NCI-H2196 treated with DMSO at 0.1 percent for 48 hours (cell line): ENCODE measurements around the gene STXBP5.

Experiments used
- DNase-seq: peaks from one replicate; lab custom pipeline; 2025; ENCODE audit not compliant: unreplicated experiment; lab: John Stamatoyannopoulos, UW

The STXBP5 gene

DNA sequence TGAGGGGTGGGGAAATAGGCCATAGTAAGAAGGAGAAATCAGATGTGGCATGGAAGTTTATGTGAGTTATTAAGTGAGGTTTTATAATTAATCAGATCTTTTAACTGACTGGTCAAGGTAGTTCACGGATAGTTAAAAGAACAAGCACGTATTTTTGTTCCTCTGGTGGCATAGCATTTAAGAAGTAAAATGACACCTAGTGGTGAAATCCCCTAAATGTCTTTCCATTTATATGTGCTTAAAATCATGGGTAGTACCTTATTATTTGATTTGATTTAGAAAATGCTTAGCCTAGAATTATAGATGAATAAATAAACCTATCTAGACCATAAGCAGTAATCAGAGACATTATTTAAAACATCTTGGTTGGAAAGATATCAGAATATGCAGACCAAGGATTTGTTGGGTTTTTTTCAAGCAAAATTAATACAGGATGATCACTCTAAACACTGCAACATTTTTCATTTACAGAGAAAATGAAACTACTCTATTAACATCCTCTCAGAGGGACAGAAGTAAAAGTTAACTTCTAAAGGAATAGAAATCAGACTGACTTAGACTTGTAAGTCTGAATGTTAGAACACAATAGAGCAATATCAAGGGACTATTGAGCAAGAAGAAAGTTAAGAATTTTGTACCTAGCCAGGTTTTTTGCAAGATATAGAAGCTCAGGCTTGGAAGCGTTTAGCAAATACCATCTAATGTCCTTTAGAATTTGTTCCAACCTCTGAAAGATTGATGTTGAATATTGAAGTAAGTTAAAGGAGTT, 81.1 kb downstream of the STXBP5 start:
- DNase-seq: no peak

DNA sequence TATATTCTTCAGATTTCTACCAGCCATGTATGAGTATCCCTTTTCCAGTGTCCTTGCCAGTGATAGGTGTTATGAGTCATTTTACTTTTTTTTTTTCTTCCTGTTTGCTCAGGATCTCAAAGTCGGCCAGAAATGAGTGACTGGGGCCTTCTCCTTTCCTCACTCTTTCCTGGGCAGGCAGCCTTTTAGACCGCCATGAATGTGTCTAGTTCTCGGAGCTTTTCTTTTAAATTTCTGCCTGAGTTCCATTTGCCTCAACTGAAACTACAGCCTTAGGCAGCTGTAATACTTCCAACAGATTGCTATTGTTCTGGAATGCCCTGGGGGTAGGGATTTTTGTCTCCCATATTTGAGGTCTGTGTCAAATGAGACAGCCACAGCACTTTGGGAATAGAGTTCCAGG, 83.7 kb downstream of the STXBP5 start:
- DNase-seq: no peak

DNA sequence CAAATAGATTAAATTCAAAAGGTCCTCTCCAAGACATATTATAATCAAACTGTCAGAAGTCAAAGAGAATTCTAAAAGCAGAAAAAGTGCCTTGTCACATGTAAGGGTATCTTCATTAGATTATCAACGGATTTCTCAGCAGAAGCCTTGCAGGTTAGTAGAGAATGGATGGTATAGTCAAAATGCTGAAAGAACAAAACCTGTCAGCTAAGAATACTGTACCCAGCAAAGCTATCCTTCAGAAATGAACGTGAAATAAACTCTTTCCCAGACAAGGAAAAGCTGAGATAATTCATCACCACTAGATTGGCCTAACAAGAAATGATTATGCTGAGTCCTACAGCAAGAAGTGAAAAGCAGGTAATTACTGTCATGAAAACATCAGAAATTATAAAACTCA, 92.9 kb downstream of the STXBP5 start:
- no peak for DNase-seq

DNA sequence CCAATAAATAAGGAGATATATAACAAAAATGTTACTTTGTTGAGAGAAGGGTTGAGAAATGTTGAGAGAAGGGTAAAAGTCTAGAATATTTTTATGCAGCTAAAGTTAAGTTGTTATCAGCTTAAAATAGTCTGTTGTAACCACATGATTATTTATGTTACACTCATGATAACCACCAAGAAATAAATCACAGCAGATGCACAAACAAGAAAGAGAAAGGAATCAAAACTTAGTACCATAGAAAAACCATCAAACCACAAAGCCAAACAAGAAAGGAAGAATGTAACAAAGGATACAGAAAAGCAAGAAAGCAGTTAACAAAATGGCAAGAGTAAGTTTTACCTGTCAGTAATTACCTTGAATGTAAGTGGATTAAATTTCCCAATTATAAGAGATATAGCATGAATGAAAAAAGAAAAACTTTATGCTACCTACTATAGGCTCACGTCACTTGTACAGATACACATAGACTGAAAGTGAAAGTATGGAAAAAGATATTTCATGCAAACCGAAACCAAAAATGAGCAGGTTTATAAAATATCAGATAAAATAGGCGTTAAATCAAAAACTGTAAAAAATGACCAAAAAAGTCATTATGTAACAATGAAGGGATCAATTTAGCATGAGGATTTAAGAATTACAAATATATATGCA, 93.6 kb downstream of the STXBP5 start:
- no peak for DNase-seq

DNA sequence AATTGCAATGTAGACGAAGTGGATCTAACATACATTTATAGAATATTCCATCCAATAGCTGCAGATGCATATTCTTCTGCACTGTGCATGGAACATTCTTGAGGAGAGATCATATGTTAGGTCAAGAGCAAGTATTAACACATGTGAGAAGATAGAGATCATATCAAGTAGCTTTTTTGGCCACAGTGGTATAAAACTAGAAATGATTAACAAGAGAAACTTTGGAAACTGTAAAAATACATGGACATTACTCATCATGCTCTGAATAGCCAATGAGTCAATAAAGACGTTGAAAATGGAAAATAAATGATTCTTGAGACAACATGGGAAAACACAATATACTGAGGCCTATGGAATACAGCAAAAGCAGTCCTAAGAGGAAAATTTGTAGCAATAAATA, 94.2 kb downstream of the STXBP5 start:
- no peak for DNase-seq

DNA sequence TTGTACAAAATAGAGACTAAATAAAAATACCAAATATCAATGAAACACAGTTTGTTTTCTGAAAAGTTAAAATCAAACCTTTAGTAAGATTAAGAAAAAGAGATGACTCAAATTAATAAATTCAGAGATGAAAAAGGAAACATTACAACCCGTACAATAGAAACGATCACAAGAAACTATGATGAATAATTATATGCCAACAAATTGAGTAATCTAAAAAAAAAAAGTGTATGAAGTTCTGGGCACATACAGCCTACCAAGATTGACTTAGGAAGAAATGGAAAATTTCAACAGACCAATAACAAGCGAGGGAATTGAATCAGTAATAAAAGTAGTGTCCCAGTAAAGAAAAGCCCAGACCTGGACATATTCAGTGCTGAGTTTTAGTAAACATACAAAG, 94.8 kb downstream of the STXBP5 start:
- DNase-seq: no peak

DNA sequence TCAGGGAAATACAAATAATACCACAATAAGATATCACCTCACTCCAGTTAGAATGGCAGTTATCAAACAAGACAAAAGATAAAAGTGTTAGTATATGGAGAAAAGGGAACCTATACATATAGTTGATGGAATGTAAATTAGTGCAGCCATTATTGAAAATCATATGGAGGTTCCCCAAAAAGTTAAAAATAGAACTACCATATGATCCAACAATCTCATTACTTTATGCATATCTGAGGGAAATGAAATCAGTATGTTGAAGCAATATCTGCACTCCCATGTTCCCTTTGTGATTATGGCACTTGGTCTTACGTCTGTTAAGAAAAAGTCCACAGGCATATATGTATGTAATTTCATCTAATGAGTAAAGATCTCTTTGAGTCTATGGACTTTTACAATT, 96.9 kb downstream of the STXBP5 start:
- no peak for DNase-seq

DNA sequence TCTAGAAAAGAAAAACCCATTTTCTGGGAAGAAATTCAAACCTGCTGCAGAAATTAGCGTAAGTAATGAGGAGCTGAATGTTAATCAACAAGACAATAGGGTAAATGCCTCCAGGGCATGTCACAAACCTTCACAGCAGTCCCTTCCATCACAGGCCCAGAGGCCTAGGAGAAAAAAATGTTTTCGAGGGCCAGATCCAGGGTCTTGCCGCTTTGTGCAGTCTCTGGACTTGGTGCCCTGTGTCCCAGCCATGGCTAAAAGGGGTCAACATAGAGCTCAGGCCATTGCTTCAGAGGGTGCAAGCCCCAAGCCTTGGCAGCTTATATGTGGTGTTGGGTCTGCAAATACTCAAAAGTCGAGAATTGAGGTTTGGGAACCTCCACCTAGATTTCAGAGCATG, 99.8 kb downstream of the STXBP5 start:
- DNase-seq: no peak

DNA sequence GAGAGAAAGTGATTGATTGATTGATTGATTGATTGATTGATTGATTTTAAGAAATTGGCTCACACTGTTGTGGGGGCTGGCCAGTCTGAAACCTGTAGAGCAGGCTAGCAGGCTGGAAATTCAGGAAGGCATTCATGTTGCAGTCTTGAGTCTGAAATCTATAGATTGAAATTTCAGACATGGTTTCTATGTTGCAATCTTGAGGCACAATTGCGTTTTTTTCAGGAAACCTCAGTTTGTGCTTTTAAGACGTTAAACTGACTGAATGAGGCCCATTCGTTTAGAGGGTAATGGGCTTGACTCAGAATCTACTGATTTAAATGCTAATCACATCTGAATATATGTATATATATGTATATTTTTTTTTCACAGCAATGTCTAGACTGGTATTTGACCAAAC, 106.3 kb downstream of the STXBP5 start:
- DNase-seq: no peak

DNA sequence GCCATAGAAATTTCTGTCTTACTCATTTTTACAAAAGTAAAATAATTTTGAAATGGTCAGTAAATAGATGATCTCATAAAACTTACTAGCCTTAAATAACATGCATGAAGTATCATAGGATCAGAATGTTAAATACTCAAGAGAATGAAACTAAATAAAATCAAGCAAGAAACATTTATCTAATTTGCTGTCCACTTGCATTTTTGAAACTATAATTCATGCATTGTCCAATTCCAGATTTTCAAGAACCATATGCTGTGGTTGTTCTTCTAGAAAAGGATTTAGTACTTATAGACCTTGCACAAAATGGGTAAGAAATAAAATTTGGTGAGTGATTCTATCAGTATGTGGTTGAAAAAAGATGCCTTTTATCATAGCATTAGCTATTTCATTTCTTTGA, 107.0 kb downstream of the STXBP5 start:
- no peak for DNase-seq

DNA sequence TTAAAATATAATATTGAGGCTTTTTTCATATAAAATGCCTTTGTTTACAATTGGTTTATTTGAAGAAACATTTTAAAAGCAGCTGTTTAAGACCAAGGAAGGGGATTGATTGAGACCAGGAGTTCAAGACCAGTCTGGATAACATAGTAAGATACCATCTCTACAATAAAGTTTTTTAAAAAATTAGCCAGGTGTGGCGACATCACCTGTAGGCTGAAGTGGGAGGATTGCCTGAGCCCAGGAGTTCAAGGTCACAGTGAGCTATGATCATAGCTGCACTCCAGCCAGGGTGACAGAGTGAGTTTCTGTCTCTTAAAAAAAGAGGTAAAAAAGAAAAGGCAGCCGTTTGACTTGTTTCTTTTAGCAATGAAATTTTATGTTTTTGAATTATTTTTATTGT, 117.0 kb downstream of the STXBP5 start:
- DNase-seq: no peak

DNA sequence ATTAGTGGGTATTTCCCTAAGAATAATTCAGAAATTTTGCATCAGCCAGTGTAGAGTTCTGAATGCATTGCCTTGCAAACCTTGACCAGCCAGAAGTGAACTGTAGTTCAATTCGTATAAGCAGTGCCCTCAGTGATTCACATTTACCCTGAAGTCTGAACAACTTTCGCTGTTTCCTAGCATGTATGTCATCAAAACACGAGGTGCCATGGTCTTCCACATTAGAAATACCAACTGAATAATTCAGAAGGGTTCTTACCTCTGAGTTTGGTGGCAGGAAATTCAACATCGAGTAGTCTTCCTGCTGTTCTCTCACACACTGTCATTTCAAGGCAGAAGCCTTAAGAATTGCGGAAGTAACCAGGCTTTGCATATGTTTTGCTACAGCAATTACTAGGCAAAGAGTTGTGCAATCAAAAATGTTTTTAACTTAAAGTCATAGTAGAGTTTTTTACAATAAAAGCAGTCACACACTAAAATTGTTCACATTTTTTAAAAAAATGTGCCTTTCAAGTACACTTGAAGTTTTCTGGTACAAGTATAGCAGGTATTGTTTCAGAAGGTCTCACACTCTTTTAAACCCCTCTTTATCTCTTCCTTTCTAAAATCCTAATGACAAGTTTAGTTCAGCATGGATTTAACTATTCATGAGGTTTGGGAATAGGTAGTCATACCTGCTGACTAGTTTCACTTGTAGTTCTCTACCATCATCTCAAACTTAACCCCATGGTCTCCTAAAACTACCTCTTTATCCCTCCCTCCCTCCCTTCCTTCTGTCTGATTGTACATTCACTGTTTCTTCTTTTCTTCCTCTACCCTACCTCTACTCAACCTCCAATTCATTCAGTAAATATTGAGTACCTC, 118.3 kb downstream of the STXBP5 start:
- DNase-seq: no peak

DNA sequence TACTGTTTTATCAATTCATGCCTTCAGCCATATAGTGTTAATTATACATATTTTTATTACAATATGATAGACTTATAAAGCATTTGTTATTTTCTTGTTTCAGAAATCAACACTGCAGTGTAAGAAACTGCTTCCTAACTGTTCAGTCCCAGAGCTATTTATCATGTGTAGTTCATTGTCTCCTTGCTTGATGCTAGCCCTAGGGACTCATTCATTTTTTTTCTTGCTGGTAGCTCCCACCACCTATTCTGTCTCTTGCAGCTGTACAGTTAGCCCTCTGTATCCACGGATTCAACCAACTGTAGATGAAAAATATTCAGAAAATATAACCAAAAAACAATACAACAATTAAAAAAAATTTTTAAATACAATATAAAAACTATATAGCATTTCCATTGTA, 121.3 kb downstream of the STXBP5 start:
- no peak for DNase-seq

DNA sequence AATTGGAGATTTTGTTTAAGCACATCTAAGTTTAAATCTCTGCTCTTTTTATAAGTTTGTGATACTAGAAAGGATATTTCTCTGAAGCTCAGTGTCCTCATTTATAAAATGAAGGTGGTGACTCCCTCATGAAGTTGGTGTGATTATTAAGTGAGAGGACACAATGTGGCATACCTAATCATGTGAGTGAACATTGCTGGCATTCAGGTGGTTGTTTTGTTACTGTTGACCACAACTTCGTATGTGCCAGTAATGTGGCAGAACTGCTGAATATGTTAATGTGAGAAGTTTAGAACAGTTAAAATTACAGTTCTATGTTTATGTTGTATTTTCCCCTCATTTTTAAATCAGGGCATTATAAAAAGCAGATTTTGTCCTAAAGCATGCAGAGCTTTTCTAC, 127.2 kb downstream of the STXBP5 start:
- DNase-seq: no peak

DNA sequence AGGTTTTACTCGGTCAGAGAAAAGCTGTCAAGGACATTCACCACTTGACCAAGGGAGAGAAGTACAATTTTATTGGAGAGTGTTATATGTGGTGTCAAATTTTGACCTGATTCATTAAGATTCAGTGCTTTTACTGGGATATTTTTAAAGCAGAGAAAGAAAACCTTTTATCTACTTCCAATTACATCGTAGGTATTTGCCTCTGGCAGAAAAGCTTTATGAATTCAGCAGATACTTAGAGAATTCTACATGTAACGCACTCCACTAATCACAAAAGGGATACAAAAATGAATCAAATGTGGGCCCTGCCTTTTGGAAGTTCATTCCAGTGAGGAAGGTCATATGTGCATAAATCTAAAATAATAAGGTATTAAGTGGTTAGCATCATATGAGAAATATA, 133.7 kb downstream of the STXBP5 start:
- DNase-seq: no peak

DNA sequence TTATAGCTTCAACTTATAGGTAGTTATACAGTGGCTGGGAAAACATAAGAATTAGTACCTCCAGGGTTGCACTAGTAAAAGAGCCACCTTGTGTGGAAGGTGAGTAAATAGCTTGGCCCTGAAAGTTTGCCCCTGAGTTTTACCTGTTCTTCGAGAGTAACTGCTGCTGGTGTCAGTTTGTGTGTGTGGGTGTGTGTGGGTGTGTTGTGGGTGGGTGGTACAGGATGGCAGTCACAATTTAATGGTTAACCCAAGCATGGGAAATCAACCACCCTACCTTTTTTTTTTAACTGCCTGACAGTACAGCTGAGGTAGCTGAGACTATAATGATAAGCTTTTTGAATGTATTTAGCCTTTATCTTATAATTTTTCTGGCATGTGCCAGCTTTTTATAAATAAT, 137.3 kb downstream of the STXBP5 start:
- no peak for DNase-seq

DNA sequence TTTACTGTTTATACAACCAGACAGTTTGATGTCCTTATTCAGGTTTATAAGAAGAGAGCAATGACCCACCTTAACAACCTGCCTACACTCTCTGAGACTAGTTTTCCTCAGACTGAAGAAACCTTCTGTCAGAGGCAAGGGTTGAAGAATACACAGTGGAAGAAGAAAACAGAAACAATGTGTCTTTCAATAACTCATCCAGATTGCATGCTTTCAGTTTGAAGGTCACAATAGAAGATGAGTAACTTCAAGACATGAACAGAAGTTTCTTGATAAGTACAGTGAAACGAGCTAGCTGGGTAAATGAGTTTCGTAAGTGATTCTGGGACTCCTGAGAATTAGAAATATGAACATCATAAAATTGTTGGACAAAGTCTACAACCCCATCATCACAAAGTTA, 141.7 kb downstream of the STXBP5 start:
- no peak for DNase-seq

DNA sequence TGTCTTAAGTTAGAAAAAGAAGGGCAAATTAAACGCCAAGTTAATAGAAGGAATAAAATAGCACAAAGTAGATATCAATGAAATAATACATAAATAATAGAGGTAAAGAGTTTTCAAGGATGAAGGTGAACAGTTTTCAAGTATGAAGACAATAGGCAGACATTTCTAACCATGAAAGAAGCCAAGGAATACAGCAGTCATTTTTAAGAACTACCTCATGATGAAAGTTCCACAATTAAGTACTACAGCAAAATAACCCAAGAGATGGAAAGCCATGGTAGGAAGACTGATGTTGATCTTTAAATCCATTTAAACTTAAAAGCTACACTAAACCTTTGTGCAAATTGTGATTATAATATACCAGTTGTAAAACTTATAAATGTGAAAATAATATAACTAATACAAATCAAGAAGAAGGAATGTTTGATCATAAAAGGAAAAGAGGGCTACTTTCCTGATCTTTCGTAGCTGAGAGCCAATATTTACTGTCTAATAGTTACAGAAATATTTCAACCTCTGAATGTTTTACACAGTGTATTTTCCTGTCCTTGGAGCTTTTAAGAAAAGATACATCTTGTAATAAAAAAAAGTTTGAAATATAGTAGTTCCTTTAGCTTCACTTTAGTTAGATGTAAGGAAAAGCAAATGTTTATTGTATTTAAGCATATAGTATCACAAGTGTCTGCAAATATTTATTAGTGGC, 143.1 kb downstream of the STXBP5 start:
- no peak for DNase-seq

DNA sequence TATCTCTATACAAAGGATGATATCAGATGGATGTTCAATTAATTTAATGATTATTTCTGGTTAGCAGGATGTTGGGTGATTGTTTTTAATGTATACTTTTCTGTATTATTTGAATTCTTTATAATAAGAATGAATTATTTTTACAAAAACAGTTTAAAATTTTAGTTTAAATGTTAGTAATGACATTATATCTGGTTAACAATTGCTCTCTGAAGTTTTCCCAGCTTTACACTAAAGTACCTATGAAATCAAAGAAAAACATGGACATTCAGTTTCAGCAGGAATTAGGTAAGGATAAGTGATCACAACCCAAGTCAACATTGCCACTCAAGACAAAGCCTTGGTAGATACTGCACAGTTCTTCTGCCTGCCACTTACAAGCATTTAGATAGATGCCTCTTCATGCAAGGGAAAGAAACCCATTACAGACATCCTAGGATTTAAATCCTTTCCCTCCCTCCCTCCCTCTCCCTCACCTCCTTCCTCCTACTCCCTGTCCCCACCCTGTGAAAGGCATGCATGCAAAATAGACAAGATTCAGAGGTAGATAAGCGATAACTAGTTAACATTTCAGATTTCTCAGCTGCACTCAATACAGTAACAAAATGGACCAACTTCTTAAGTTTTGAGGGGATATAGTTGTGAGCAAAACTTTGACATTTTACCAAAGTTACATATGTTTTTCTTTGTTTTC, 143.8 kb downstream of the STXBP5 start:
- no peak for DNase-seq

DNA sequence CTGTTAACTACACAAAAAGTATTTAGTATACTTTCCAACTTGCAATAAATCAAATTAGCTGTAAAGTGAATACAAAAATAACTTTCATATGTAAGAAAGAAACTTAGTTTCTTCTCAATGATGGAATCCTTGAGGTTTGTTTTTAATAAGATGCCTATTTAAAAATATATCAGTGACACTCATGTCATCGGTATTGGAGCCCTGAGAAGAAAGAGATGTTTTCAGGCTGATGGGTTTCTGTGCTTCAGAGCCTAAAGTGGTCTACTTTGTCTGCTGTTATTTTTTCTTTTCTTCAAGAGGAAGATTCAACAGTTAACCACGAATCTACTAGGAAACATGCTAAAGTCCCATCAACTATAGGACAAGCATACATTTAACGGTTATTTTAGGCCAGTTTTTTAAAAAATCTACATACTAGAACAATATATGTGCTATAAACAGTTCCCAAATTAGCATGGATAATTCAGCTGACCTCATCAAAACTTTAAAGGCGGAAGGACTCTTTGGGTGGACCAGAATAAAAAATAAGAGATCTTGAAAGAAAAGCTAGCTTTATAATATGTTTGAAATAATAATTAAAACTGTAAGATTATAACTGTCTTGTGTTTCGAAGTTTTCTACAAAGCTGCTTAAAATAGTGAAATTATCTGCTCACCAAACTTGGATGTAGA, 157.2 kb downstream of the STXBP5 start:
- DNase-seq: no peak
